Caco-2 (cell line): Measurements from ENCODE around the gene SUPT3H. TPM values are rescaled to one million over a fixed set of nuclear protein-coding genes. Genes with fewer than 3 reads are reported as not detected.

Experiments
- BruUV-seq: library from RNA; stranded (reverse); fragments of 400-500 nt; replicated peaks from 2 replicates; lab custom pipeline; 2021; lab: Mats Ljungman, UMichigan
- CTCF ChIA-PET: fragments of 300-600 bp; sonication (Branson Sonifier 250); formaldehyde crosslinking; loops from one replicate; lab custom pipeline; 2022; ENCODE audit warnings: antibody characterized with exemption; lab: Charles Lee
- POLR2A ChIA-PET: fragments of 300-600 bp; sonication (Branson Sonifier 250); formaldehyde crosslinking; loops from one replicate; lab custom pipeline; 2022; ENCODE audit warnings: antibody characterized with exemption; lab: Charles Lee
- DNase-seq, 2 experiments: peaks; one replicate each; pipeline versions ENCODE4 v3.0.0 to v3.0.0-alpha.2; 2020 to 2022
- H3K27me3 ChIP-seq: replicated peaks from 2 replicates; pipeline ENCODE4 v1.6.0; 2011; ENCODE audit warnings: low read length; ENCODE audit not compliant: control insufficient read depth, insufficient read depth
- H3K36me3 ChIP-seq: 2 replicates; pipeline ENCODE4 v1.5.1; 2011; ENCODE audit warnings: low read length; ENCODE audit not compliant: control insufficient read depth, insufficient read depth
- H3K4me1 ChIP-seq: fragments of 250-450 bp; sonication (Bioruptor Pico); 2 replicates; pipeline ENCODE4 v1.5.1; 2020; ENCODE audit warnings: mild to moderate bottlenecking
- H3K4me3 ChIP-seq: 2 replicates; pipeline ENCODE4 v1.5.1; 2011; ENCODE audit warnings: low read depth, mild to moderate bottlenecking, control low read depth, low read length
- H3K9me3 ChIP-seq: fragments of 250-450 bp; sonication (Bioruptor Pico); 2 replicates; pipeline ENCODE4 v1.5.1; 2020; ENCODE audit warnings: mild to moderate bottlenecking, moderate library complexity
- H3K27ac Mint-ChIP-seq: one replicate; pipeline ENCODE4 v1.8.0; 2022; ENCODE audit warnings: mixed read lengths; ENCODE audit not compliant: unreplicated experiment
- H3K27me3 Mint-ChIP-seq: one replicate; pipeline ENCODE4 v1.8.0; 2022; ENCODE audit warnings: mixed read lengths; ENCODE audit not compliant: insufficient read depth, unreplicated experiment
- H3K36me3 Mint-ChIP-seq: one replicate; pipeline ENCODE4 v1.8.0; 2022; ENCODE audit warnings: mild to moderate bottlenecking, mixed read lengths; ENCODE audit not compliant: insufficient read depth, unreplicated experiment
- H3K4me1 Mint-ChIP-seq: one replicate; pipeline ENCODE4 v1.8.0; 2022; ENCODE audit warnings: low read depth, mixed read lengths; ENCODE audit not compliant: unreplicated experiment
- H3K4me3 Mint-ChIP-seq: one replicate; pipeline ENCODE4 v1.8.0; 2022; ENCODE audit warnings: mild to moderate bottlenecking, moderate library complexity, mixed read lengths; ENCODE audit not compliant: unreplicated experiment
- H3K9me3 Mint-ChIP-seq: one replicate; pipeline ENCODE4 v1.8.0; 2022; ENCODE audit warnings: mixed read lengths; ENCODE audit not compliant: unreplicated experiment
- CTCF ChIP-seq, 2 experiments: fragments of 200-600 bp in 1 of 2; IDR thresholded peaks; 1 replicate in 1 of 2; 2 replicates in 1 of 2; pipeline versions ENCODE4 v1.5.1 to v1.8.0; 2011 to 2022; ENCODE audit warnings: antibody characterized with exemption in 1 of 2, control low read depth in 1 of 2, inconsistent platforms in 1 of 2, low read depth in 1 of 2, low read length in 1 of 2, mild to moderate bottlenecking in 1 of 2, moderate library complexity in 1 of 2; ENCODE audit not compliant: insufficient read depth in 1 of 2, severe bottlenecking in 1 of 2, unreplicated experiment in 1 of 2
- intact Hi-C: fragments of 100-400 bp; cut with micrococcal nuclease; formaldehyde crosslinking; loops from one replicate; pipeline ENCODE4 v1.10.0; 2022; ENCODE audit not compliant: unreplicated experiment
- total RNA-seq: library from RNA; stranded (reverse); gene quantifications from 2 replicates; pipeline ENCODE4 v1.2.3, GENCODE V29; 2022

The SUPT3H gene
- total RNA-seq, 1 experiment from 2014 or later: 13.2 TPM

- Histone ChIP-seq H3K4me3 (no peak overlapping the region), H3K9me3 (no peaks in the 10 kb centered on the region), H3K36me3 (no peaks in the 10 kb centered on the region), H3K4me1 (no peaks in the 10 kb centered on the region), H3K27me3 (no peaks in the 10 kb centered on the region)
- no peak overlapping the region for H3K27ac Mint-ChIP-seq
- no peaks in the 10 kb centered on the region for H3K27me3 Mint-ChIP-seq
- BruUV-seq: no TSS peak
- ChIA-PET POLR2A (no interaction called here), CTCF (no interaction called here)
- no peak for TF ChIP-seq CTCF (IDR thresholded peaks at IDR 0.05; ENCODE audit: insufficient read depth in 1 of 2, low read depth in 1 of 2, low read length in 1 of 2, severe bottlenecking in 1 of 2, unreplicated experiment in 1 of 2)
- intact Hi-C loops: no loop called here
- no peaks in the 10 kb centered on the region for H3K9me3 Mint-ChIP-seq
- H3K36me3 Mint-ChIP-seq: no peaks in the 10 kb centered on the region
- DNase-seq: no peak
- no peak overlapping the region for H3K4me3 Mint-ChIP-seq
- H3K4me1 Mint-ChIP-seq: no peaks in the 10 kb centered on the region
Observed at GRCh38 chr6:45323656-45324224, 54.0 kb downstream of the SUPT3H start.

DNA sequence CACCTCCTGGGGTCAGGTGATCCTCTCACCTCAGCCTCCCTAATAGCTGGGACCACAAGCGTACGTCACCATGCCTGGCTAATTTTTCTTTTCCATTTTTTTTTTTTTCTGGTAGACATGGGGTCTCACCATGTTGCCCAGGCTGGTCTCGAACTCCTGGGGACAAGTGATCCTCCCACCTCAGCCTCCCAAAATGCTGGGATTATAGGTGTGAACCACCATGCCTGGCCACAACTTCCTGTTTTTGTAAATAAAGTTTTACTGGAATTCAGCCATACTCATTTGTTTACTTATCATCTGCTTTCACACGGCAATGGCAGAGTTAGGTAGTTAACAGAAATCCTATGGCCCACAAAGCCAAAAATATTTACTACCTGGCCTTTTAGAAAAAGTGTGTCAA lies 57.4 kb downstream of the SUPT3H start:
- Histone ChIP-seq H3K4me1 (no peaks in the 10 kb centered on the region), H3K27me3 (no peaks in the 10 kb centered on the region), H3K4me3 (no peak overlapping the region), H3K36me3 (no peaks in the 10 kb centered on the region), H3K9me3 (no peaks in the 10 kb centered on the region)
- POLR2A ChIA-PET: no interaction called here
- intact Hi-C loops: no loop called here
- no peak for DNase-seq
- H3K9me3 Mint-ChIP-seq: no peaks in the 10 kb centered on the region
- H3K4me1 Mint-ChIP-seq: no peaks in the 10 kb centered on the region
- H3K27me3 Mint-ChIP-seq: no peaks in the 10 kb centered on the region
- H3K4me3 Mint-ChIP-seq: no peak overlapping the region
- H3K27ac Mint-ChIP-seq: no peak overlapping the region
- TF ChIP-seq CTCF (IDR thresholded peaks at IDR 0.05; ENCODE audit: insufficient read depth in 1 of 2, low read depth in 1 of 2, low read length in 1 of 2, severe bottlenecking in 1 of 2, unreplicated experiment in 1 of 2): no peak
- no TSS peak for BruUV-seq
- H3K36me3 Mint-ChIP-seq: no peaks in the 10 kb centered on the region
- CTCF ChIA-PET: no interaction called here

DNA sequence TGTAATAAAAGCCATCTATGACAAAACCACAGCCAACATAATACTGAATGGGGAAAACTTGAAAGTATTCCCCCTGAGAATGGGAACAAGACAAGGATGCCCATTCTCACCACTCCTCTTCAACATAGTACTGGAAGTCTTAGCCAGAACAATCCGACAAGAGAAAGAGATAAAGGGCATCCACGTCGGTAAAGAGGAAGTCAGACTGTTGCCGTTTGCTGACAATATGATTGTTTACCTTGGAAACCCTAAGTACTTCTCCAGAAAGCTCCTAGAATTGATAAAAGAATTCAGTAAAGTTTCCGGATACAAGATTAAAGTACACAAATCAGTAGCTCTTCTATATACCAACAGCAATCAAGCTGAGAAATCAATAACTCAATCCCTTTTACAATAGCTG lies 63.6 kb downstream of the SUPT3H start:
- intact Hi-C loops: no loop called here
- BruUV-seq: no TSS peak
- Histone ChIP-seq H3K4me1 (no peaks in the 10 kb centered on the region), H3K9me3 (no peaks in the 10 kb centered on the region), H3K36me3 (no peaks in the 10 kb centered on the region), H3K27me3 (no peaks in the 10 kb centered on the region), H3K4me3 (no peak overlapping the region)
- CTCF ChIA-PET: no interaction called here
- Mint-ChIP-seq H3K36me3 (no peaks in the 10 kb centered on the region), H3K27ac (no peak overlapping the region), H3K4me1 (no peaks in the 10 kb centered on the region), H3K27me3 (no peaks in the 10 kb centered on the region), H3K9me3 (no peaks in the 10 kb centered on the region), H3K4me3 (no peak overlapping the region)
- no peak for TF ChIP-seq CTCF (IDR thresholded peaks at IDR 0.05; ENCODE audit: insufficient read depth in 1 of 2, low read depth in 1 of 2, low read length in 1 of 2, severe bottlenecking in 1 of 2, unreplicated experiment in 1 of 2)
- DNase-seq: no peak
- POLR2A ChIA-PET: no interaction called here
